C4-2B (cell line): ENCODE measurements around the gene WAPL.

Experiments
- H3K27ac ChIP-seq: fragments of 450-650 bp; 2 replicates; pipeline ENCODE4 v1.5.1; 2017
- ZFX ChIP-seq: fragments of 450-650 bp; IDR thresholded peaks from 2 replicates; pipeline ENCODE4 v1.6.1; 2017
- TF ChIP-seq, protein P1 (sequence below): fragments of 450-650 bp; conservative IDR thresholded peaks from 2 replicates; pipeline ENCODE4 v1.5.1; 2017; ENCODE audit warnings: mild to moderate bottlenecking

Gene WAPL

GRCh38 chr10:86483664-86484063 is 37.9 kb downstream of the WAPL start:
- TF ChIP-seq, protein P1, sequence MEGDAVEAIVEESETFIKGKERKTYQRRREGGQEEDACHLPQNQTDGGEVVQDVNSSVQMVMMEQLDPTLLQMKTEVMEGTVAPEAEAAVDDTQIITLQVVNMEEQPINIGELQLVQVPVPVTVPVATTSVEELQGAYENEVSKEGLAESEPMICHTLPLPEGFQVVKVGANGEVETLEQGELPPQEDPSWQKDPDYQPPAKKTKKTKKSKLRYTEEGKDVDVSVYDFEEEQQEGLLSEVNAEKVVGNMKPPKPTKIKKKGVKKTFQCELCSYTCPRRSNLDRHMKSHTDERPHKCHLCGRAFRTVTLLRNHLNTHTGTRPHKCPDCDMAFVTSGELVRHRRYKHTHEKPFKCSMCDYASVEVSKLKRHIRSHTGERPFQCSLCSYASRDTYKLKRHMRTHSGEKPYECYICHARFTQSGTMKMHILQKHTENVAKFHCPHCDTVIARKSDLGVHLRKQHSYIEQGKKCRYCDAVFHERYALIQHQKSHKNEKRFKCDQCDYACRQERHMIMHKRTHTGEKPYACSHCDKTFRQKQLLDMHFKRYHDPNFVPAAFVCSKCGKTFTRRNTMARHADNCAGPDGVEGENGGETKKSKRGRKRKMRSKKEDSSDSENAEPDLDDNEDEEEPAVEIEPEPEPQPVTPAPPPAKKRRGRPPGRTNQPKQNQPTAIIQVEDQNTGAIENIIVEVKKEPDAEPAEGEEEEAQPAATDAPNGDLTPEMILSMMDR: no peak
- TF ChIP-seq ZFX: no peak

GRCh38 chr10:86481761-86482160 is 39.8 kb downstream of the WAPL start:
- no peak for TF ChIP-seq ZFX
- TF ChIP-seq, protein P1: no peak
- H3K27ac ChIP-seq: no peak overlapping the region

More at GRCh38 chr10:86483664-86484063, 37.9 kb downstream of the WAPL start:
- no peak overlapping the region for H3K27ac ChIP-seq

DNA sequence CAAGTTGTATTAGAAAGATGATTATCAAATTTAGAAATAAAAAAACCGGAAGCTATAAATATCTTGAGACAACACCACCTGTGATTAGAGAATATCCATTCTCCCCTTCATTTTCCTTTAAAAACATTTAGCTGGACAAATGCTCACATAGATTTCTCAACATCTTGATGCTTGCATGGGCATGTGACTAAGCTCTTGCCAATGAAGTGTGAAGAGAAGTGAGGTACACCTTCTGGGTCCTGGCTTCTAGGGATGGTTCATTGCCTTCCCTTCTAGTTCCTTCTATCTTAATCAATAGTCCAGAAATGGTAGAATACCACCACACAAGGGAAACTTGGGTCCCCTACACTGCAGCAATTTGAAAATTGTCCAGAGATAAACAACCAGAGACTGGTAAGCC is 41.0 kb downstream of the WAPL start:
- TF ChIP-seq ZFX: no peak
- TF ChIP-seq, protein P1: no peak
- no peak overlapping the region for H3K27ac ChIP-seq

DNA sequence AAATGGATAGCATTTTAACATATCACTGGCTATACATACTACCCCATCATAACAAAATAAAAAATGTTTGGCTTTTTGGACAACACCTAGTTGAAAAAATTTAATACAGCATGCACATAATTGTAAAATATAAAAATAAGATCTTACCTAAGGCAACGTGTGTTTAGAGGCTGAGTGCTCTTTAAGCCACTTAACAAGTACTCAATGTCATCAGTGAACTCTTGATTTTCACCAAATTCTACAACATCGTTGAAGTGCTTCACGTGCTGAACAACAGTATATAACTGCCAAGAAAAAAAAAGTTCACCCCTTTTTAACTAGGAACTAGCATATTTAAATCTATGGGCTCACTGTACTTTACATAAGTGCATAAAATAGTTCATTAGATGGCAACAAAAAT is 49.5 kb downstream of the WAPL start:
- TF ChIP-seq, protein P1: no peak
- TF ChIP-seq ZFX: no peak
- H3K27ac ChIP-seq: no peak overlapping the region

DNA sequence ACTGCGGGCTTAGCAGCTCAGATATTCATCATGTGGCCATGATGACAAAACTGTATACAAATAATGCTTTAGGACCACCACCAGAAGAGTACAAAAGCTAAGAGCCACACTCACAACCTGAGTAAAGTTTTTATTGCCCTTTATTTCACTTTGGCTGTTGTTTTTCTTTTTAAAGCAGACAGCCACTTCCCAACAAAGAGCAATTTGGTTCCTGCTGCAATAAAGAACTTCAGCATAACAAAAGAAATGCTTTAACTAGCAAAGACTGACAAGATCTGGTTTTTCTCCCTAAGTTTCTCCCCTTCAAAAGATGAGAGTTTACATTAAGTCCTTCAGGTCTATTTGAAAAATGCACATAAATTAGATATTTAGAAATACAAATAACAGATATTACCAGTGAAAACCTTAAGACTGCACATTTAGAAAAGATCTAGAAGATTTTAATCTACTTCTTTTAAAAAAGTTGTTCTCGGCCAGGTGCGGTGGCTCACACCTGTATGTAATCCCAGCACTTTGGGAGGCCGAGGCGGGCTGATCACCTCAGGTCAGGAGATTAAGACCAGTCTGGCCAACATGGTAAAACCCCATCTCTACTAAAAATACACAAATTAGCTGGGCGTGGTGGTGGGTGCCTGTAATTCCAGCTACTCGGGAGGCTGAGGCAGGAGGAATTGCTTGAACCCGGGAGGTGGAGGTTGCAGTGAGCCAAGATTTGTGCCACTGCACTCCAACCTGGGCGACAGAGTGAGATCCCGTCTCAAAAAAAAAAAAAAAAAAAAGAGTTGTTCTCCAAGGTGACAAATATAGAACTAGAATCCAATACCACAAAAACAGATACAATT is 59.4 kb downstream of the WAPL start:
- TF ChIP-seq ZFX: no peak

GRCh38 chr10:86451604-86451960 is 70.0 kb downstream of the WAPL start:
- TF ChIP-seq, protein P1: no peak
- no peak for TF ChIP-seq ZFX
- H3K27ac ChIP-seq: no peak overlapping the region

More for the DNA sequence above, 59.4 kb downstream of the WAPL start:
- H3K27ac ChIP-seq: no peak overlapping the region

DNA sequence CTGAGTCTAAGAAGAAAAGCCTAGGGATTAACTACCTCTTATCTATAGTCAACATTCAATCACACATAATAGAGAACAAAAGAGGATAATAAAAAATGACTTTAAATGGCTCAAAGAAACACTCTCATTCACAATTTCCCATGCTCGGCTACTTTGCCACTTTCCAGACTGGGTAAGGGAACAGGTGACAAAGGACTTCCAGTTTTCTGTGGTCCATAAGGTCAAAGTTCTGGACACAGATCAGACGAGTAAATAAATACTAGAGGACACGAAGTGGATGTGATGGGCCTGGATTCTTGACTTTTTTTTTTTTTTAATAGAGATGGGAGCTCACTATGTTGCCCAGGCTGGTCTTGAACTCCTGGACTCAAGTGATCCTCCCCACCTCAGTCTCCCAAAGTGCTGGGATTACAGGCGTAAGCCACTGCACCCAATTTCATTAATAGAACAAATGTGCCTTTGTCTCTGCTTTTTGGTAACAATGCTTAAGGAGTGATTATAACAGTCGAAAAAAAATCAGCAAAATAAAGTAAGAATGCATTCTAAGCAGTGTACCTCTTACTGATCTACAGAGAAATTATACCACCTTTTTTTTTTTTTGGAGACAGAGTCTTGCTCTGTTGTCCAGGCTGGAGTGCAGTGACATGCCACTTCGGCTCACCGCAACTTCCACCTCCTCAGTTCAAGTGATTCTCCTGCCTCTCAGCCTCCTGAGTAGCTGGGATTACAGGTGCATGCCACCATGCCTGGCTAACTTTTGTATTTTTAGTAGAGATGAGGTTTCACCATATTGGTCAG is 70.6 kb downstream of the WAPL start:
- no peak overlapping the region for H3K27ac ChIP-seq
- TF ChIP-seq, protein P1: no peak
- TF ChIP-seq ZFX: no peak
